Astrocyte of the cerebellum (primary cell): Measurements from ENCODE around the gene A4GALT.
"Not testable (repeated sequence)": the region's sequence is repeated elsewhere in the genome, so short reads cannot be mapped to it uniquely, and the experiment has no call there.

Source experiments
- DNase-seq: peaks from one replicate; pipeline ENCODE4 v3.0.0-alpha.2; 2011; ENCODE audit warnings: low read depth
- H3K4me3 ChIP-seq: 2 replicates; pipeline ENCODE4 v1.5.1; 2011; ENCODE audit warnings: mild to moderate bottlenecking, low read depth, low read length, moderate library complexity
- CTCF ChIP-seq: IDR thresholded peaks from 2 replicates; pipeline ENCODE4 v1.5.1; 2012; ENCODE audit warnings: low read length, low read depth, moderate library complexity, mild to moderate bottlenecking; ENCODE audit errors: missing control alignments
- in situ Hi-C: cut with HindIII; loops from 2 replicates; pipeline ENCODE4 v1.10.0; 2017; ENCODE audit warnings: low sequenced_read_pairs

A4GALT gene

GRCh38 chr22:42734406-42734805 is 13.7 kb upstream of the A4GALT start:
- DNase-seq, result no peak
- in situ Hi-C loops, result no loop called here
- H3K4me3 ChIP-seq, result no peak overlapping the region
- no peak for TF ChIP-seq CTCF

DNA sequence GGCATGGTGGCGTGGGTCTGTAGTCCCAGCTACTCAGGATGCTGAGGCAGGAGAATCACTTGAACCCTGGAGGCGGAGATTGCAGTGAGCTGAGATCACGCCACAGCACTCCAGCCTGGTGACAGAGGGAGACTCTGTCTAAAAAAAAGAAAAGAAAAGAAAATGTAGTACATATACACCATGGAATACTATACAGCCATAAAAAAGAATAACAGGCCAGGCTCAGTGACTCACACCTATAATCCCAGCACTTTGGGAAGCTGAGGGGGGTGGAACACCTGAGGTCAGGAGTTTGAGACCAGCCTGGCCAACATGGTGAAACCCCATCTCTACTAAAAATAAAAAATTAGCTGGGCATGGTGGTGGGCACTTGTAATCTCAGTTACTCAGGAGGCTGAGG is 12.7 kb upstream of the A4GALT start:
- H3K4me3 ChIP-seq, DNase-seq, in situ Hi-C loops: not testable (repeated sequence)

GRCh38 chr22:42732081-42732480 is 11.4 kb upstream of the A4GALT start:
- no peak for DNase-seq
- in situ Hi-C loops, result no loop called here
- H3K4me3 ChIP-seq, result no peak overlapping the region
- no peak for TF ChIP-seq CTCF

- no peak overlapping the region for H3K4me3 ChIP-seq
- no peak for DNase-seq
- no peak for TF ChIP-seq CTCF
- in situ Hi-C loops, result no loop called here
These were observed 6.1 kb upstream of the A4GALT start for GRCh38 chr22:42726811-42727210.

- in situ Hi-C loops, result no loop called here
- TF ChIP-seq CTCF, result no peak
- no peak overlapping the region for H3K4me3 ChIP-seq
- no peak for DNase-seq
These were observed 5.1 kb upstream of the A4GALT start for GRCh38 chr22:42725606-42726355.

DNA sequence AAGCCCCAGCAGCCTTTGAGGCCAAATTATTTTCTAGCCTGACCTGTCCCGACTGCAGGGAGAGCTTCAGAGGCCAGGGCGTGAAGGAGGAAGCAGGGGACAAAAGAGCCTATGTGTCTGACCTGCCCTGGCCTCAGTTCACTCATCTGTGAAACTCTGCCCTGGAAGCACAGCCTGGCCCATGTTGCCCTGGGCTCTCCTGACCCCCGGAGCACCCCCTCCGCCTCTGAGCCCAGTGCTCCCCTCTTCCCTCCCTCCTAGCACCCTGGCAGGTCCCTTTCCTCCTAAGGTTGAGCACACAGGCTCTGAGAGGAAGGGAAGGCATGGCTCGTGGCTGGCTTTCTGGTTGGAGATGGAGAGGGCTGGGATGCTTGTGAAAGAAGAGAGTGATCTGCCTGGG is 3.4 kb upstream of the A4GALT start:
- in situ Hi-C loops, result no loop called here

More for the DNA sequence above, 3.4 kb upstream of the A4GALT start:
- H3K4me3 ChIP-seq, result no peak overlapping the region
- TF ChIP-seq CTCF, result no peak
- no peak for DNase-seq
